ENCODE results near the gene PKD2. TPM values are rescaled to one million over a fixed set of nuclear protein-coding genes. Genes with fewer than 3 reads are reported as not detected.
A peak's percentile ranks its signal among the peaks of the same experiment; 100 is the strongest.

Gene PKD2
- total RNA-seq, result 1 to 10 TPM; 1.7 to 1.9 TPM

GRCh38 chr4:88007304-88008121 is at the start of gene PKD2:
TSS of gene PKD2 (plus strand) at chr4:88007635. CDS start at chr4:88007734, 99 bp downstream.
- peaks cover 3% of the 10 kb centered on the region for H3K36me3 Mint-ChIP-seq (ENCODE audit: low read depth)
- peak; percentile 81 for DNase-seq
- peaks cover 14% of the 10 kb centered on the region for H3K4me1 Mint-ChIP-seq (ENCODE audit: low read depth)
- H3K4me3 Mint-ChIP-seq, result peak within 1 kb of the TSS; percentile 87
- H3K27me3 Mint-ChIP-seq (ENCODE audit: low read depth), result peaks cover 10% of the 10 kb centered on the region
- intact Hi-C loops (cut with micrococcal nuclease), result loop anchor here (2.0 to 5.0 kb wide), 2 partner anchors 150 to 277 kb away; partner anchors contain the start of genes ABCG2 and PPM1K
- no peaks in the 10 kb centered on the region for H3K9me3 Mint-ChIP-seq
- H3K27ac Mint-ChIP-seq, result peak within 1 kb of the TSS; percentile 52
- CTCF ChIA-PET, result interaction anchor here (1.0 kb wide), 1 partner anchor 26 kb away, joined by 6 read pairs; no protein-coding TSS in a partner anchor

- Mint-ChIP-seq H3K36me3 (ENCODE audit: low read depth) (no peaks in the 10 kb centered on the region), H3K27me3 (ENCODE audit: low read depth) (no peaks in the 10 kb centered on the region), H3K4me1 (ENCODE audit: low read depth) (no peaks in the 10 kb centered on the region), H3K4me3 (no peak overlapping the region), H3K9me3 (no peaks in the 10 kb centered on the region), H3K27ac (no peak overlapping the region)
- intact Hi-C loops (cut with micrococcal nuclease), result no loop called here
- CTCF ChIA-PET, result interaction anchor here (0.7 to 3.6 kb wide), 3 partner anchors 12 to 113 kb away, joined by 5 to 23 read pairs (median 6); no protein-coding TSS in a partner anchor
- no peak for DNase-seq
These were observed 45.4 kb upstream of the PKD2 start for GRCh38 chr4:87961993-87962392.

- H3K36me3 Mint-ChIP-seq (ENCODE audit: low read depth), result no peaks in the 10 kb centered on the region
- H3K27ac Mint-ChIP-seq, result no peak overlapping the region
- intact Hi-C loops (cut with micrococcal nuclease), result no loop called here
- CTCF ChIA-PET, result interaction anchor here (1.1 to 3.6 kb wide), 3 partner anchors 11 to 285 kb away, joined by 3 to 23 read pairs (median 6); no protein-coding TSS in a partner anchor
- DNase-seq, result no peak
- no peaks in the 10 kb centered on the region for H3K4me1 Mint-ChIP-seq (ENCODE audit: low read depth)
- no peaks in the 10 kb centered on the region for H3K27me3 Mint-ChIP-seq (ENCODE audit: low read depth)
- no peaks in the 10 kb centered on the region for H3K9me3 Mint-ChIP-seq
- no peak overlapping the region for H3K4me3 Mint-ChIP-seq
These were observed 44.9 kb upstream of the PKD2 start for GRCh38 chr4:87962398-87963146.

- H3K4me3 Mint-ChIP-seq, result no peak overlapping the region
- no peaks in the 10 kb centered on the region for H3K9me3 Mint-ChIP-seq
- no peak overlapping the region for H3K27ac Mint-ChIP-seq
- intact Hi-C loops (cut with micrococcal nuclease), result no loop called here
- no peaks in the 10 kb centered on the region for H3K36me3 Mint-ChIP-seq (ENCODE audit: low read depth)
- H3K27me3 Mint-ChIP-seq (ENCODE audit: low read depth), result peaks cover 8% of the 10 kb centered on the region
- CTCF ChIA-PET, result no interaction called here
- no peak for DNase-seq
- H3K4me1 Mint-ChIP-seq (ENCODE audit: low read depth), result no peaks in the 10 kb centered on the region
These were observed 41.9 kb upstream of the PKD2 start for GRCh38 chr4:87965501-87965975.

- Mint-ChIP-seq H3K4me3 (no peak overlapping the region), H3K27me3 (ENCODE audit: low read depth) (peaks cover 10% of the 10 kb centered on the region), H3K27ac (no peak overlapping the region), H3K4me1 (ENCODE audit: low read depth) (no peaks in the 10 kb centered on the region), H3K36me3 (ENCODE audit: low read depth) (no peaks in the 10 kb centered on the region), H3K9me3 (no peaks in the 10 kb centered on the region)
- DNase-seq, result no peak
- intact Hi-C loops (cut with micrococcal nuclease), result no loop called here
- CTCF ChIA-PET, result no interaction called here
These were observed 41.3 kb upstream of the PKD2 start for GRCh38 chr4:87966095-87966496.

- Mint-ChIP-seq H3K27me3 (ENCODE audit: low read depth) (peaks cover 13% of the 10 kb centered on the region), H3K4me3 (no peak overlapping the region), H3K36me3 (ENCODE audit: low read depth) (no peaks in the 10 kb centered on the region), H3K27ac (no peak overlapping the region), H3K9me3 (no peaks in the 10 kb centered on the region), H3K4me1 (ENCODE audit: low read depth) (no peaks in the 10 kb centered on the region)
- intact Hi-C loops (cut with micrococcal nuclease), result no loop called here
- DNase-seq, result no peak
- CTCF ChIA-PET, result interaction anchor here (0.6 kb wide), 1 partner anchor 497 kb away, joined by 3 read pairs; no protein-coding TSS in a partner anchor
These were observed 40.2 kb upstream of the PKD2 start for GRCh38 chr4:87967193-87967592.

GRCh38 chr4:87970121-87970520 is 37.3 kb upstream of the PKD2 start:
- peaks cover 27% of the 10 kb centered on the region for H3K27me3 Mint-ChIP-seq (ENCODE audit: low read depth)
- no peak overlapping the region for H3K4me3 Mint-ChIP-seq
- no peak for DNase-seq
- no peak overlapping the region for H3K27ac Mint-ChIP-seq
- CTCF ChIA-PET, result no interaction called here
- no peaks in the 10 kb centered on the region for H3K9me3 Mint-ChIP-seq
- no peaks in the 10 kb centered on the region for H3K36me3 Mint-ChIP-seq (ENCODE audit: low read depth)
- H3K4me1 Mint-ChIP-seq (ENCODE audit: low read depth), result no peaks in the 10 kb centered on the region
- intact Hi-C loops (cut with micrococcal nuclease), result no loop called here

- H3K27me3 Mint-ChIP-seq (ENCODE audit: low read depth), result peaks cover 33% of the 10 kb centered on the region
- no peaks in the 10 kb centered on the region for H3K36me3 Mint-ChIP-seq (ENCODE audit: low read depth)
- intact Hi-C loops (cut with micrococcal nuclease), result loop anchor here (2.0 kb wide), 1 partner anchor 241 kb away; no protein-coding TSS in a partner anchor
- peaks cover 5% of the 10 kb centered on the region for H3K4me1 Mint-ChIP-seq (ENCODE audit: low read depth)
- no peak overlapping the region for H3K27ac Mint-ChIP-seq
- no peak overlapping the region for H3K4me3 Mint-ChIP-seq
- DNase-seq, result no peak
- CTCF ChIA-PET, result interaction anchor here (0.7 to 3.5 kb wide), 2 partner anchors 9 to 239 kb away, joined by 3 to 23 read pairs; no protein-coding TSS in a partner anchor
- H3K9me3 Mint-ChIP-seq, result no peaks in the 10 kb centered on the region
These were observed 35.6 kb upstream of the PKD2 start for GRCh38 chr4:87971866-87972265.

- CTCF ChIA-PET, result interaction anchor here (0.6 to 3.5 kb wide), 26 partner anchors 10 to 597 kb away, joined by 3 to 25 read pairs (median 4); no protein-coding TSS in a partner anchor
- Mint-ChIP-seq H3K36me3 (ENCODE audit: low read depth) (no peaks in the 10 kb centered on the region), H3K27me3 (ENCODE audit: low read depth) (peaks cover 33% of the 10 kb centered on the region), H3K27ac (no peak overlapping the region), H3K9me3 (no peaks in the 10 kb centered on the region), H3K4me3 (no peak overlapping the region), H3K4me1 (ENCODE audit: low read depth) (peaks cover 5% of the 10 kb centered on the region)
- DNase-seq, result peak; percentile 58
- intact Hi-C loops (cut with micrococcal nuclease), result loop anchor here (1.0 to 2.0 kb wide), 3 partner anchors 120 to 294 kb away; no protein-coding TSS in a partner anchor
These were observed 33.9 kb upstream of the PKD2 start for GRCh38 chr4:87973283-87974169.

- H3K27ac Mint-ChIP-seq, result no peak overlapping the region
- H3K4me3 Mint-ChIP-seq, result no peak overlapping the region
- intact Hi-C loops (cut with micrococcal nuclease), result no loop called here
- H3K4me1 Mint-ChIP-seq (ENCODE audit: low read depth), result peaks cover 5% of the 10 kb centered on the region
- no peaks in the 10 kb centered on the region for H3K36me3 Mint-ChIP-seq (ENCODE audit: low read depth)
- CTCF ChIA-PET, result interaction anchor here (0.7 to 3.5 kb wide), 11 partner anchors 12 to 598 kb away, joined by 3 to 25 read pairs (median 5); no protein-coding TSS in a partner anchor
- H3K27me3 Mint-ChIP-seq (ENCODE audit: low read depth), result peaks cover 38% of the 10 kb centered on the region
- no peak for DNase-seq
- H3K9me3 Mint-ChIP-seq, result no peaks in the 10 kb centered on the region
These were observed 32.5 kb upstream of the PKD2 start for GRCh38 chr4:87974856-87975462.

GRCh38 chr4:87975466-87975865 is 32.0 kb upstream of the PKD2 start, which contains the start of gene SPP1:
TSS of gene SPP1 (plus strand) at chr4:87975714. CDS start at chr4:87976896, 1,182 bp downstream.
- Mint-ChIP-seq H3K27me3 (ENCODE audit: low read depth) (peaks cover 39% of the 10 kb centered on the region), H3K4me3 (no peak within 1 kb of the TSS)
- intact Hi-C loops (cut with micrococcal nuclease), result no loop called here

More at GRCh38 chr4:87975466-87975865, 32.0 kb upstream of the PKD2 start, which contains the start of gene SPP1:
- Mint-ChIP-seq H3K36me3 (ENCODE audit: low read depth) (no peaks in the 10 kb centered on the region), H3K27ac (no peak within 1 kb of the TSS), H3K9me3 (no peaks in the 10 kb centered on the region), H3K4me1 (ENCODE audit: low read depth) (peaks cover 5% of the 10 kb centered on the region)
- CTCF ChIA-PET, result interaction anchor here (0.7 to 3.5 kb wide), 5 partner anchors 13 to 249 kb away, joined by 3 to 23 read pairs (median 5); no protein-coding TSS in a partner anchor
- DNase-seq, result peak; percentile 9

Measured in activated naive CD4-positive, alpha-beta T cell treated with anti-CD3 and anti-CD28 coated beads for 36 hours (primary cell).